NOMO-1 (cell line): ENCODE measurements around the gene NLE1.
"Not testable (repeated sequence)": the region's sequence is repeated elsewhere in the genome, so short reads cannot be mapped to it uniquely, and the experiment has no call there.

Source experiments
- DNase-seq, 2 experiments: peaks; one replicate each; lab custom pipeline; 2025; ENCODE audit not compliant: unreplicated experiment in 2 of 2; lab: John Stamatoyannopoulos, UW

NLE1 gene

GRCh38 chr17:35130392-35130791 is 11.7 kb downstream of the NLE1 start:
- DNase-seq = no peak

GRCh38 chr17:35129973-35130351 is 12.1 kb downstream of the NLE1 start:
- no peak for DNase-seq

GRCh38 chr17:35129154-35129972 is 12.7 kb downstream of the NLE1 start:
- no peak for DNase-seq

- no peak for DNase-seq
Measured at GRCh38 chr17:35127751-35128514, 14.2 kb downstream of the NLE1 start.

- no peak for DNase-seq
Measured at GRCh38 chr17:35121315-35121714, 20.8 kb downstream of the NLE1 start, which contains the start of gene FNDC8. Gene FNDC8 (plus strand): TSS chr17:35121615. CDS start chr17:35121694, 79 bp downstream.

- DNase-seq = peak; percentile 61 to 84
Measured at GRCh38 chr17:35119370-35120165, 22.5 kb downstream of the NLE1 start, which contains the start of gene RAD51D. Gene RAD51D (minus strand): TSS chr17:35119860. CDS start chr17:35119613, 247 bp downstream.

- DNase-seq = no peak
Measured at GRCh38 chr17:35117984-35118383, 24.1 kb downstream of the NLE1 start.

- no peak for DNase-seq
Measured at GRCh38 chr17:35116845-35117244, 25.3 kb downstream of the NLE1 start.

- DNase-seq = not testable (repeated sequence)
Measured at GRCh38 chr17:35110791-35111190, 31.3 kb downstream of the NLE1 start.

- no peak for DNase-seq
Measured at GRCh38 chr17:35104844-35105450, 37.2 kb downstream of the NLE1 start.

GRCh38 chr17:35103271-35103670 is 38.8 kb downstream of the NLE1 start:
- DNase-seq = no peak

GRCh38 chr17:35101725-35102124 is 40.4 kb downstream of the NLE1 start:
- DNase-seq = no peak

- DNase-seq = no peak
Measured at GRCh38 chr17:35101036-35101435, 41.1 kb downstream of the NLE1 start.

- no peak for DNase-seq
Measured at GRCh38 chr17:35099908-35100307, 42.2 kb downstream of the NLE1 start.

GRCh38 chr17:35097776-35098175 is 44.3 kb downstream of the NLE1 start:
- DNase-seq = no peak

GRCh38 chr17:35095741-35096140 is 46.4 kb downstream of the NLE1 start:
- no peak for DNase-seq

GRCh38 chr17:35094902-35095301 is 47.2 kb downstream of the NLE1 start:
- DNase-seq = no peak

GRCh38 chr17:35090707-35091106 is 51.4 kb downstream of the NLE1 start:
- not testable (repeated sequence) for DNase-seq

GRCh38 chr17:35089586-35090296 is 52.4 kb downstream of the NLE1 start:
- peak in 1 of 2 experiments; percentile 33 for DNase-seq
